K562 (cell line): ENCODE data around the gene ARID5B. TPM values are rescaled to one million over a fixed set of nuclear protein-coding genes. Genes with fewer than 3 reads are reported as not detected.
A peak's percentile ranks its signal among the peaks of the same experiment; 100 is the strongest.

ENCODE experiments used
- ATAC-seq: fragments of 200-7000 bp; cut with Tn5 transposase; 3 replicates; pipeline ENCODE4 v1.9.1; 2020; ENCODE audit warnings: moderate library complexity
- BruUV-seq: library from RNA; stranded (reverse); fragments of 400-500 nt; replicated peaks from 2 replicates; lab custom pipeline; 2021; lab: Mats Ljungman, UMichigan
- CTCF ChIA-PET: fragments of 300-600 bp; formaldehyde crosslinking; extraction: SDS; loops from one replicate; lab custom pipeline; 2021; ENCODE audit warnings: low intra/inter-chr PET ratio; lab: Yijun Ruan, JAX
- POLR2A ChIA-PET: fragments of 300-600, 350-650 bp; sonication (Branson Sonifier 250); formaldehyde crosslinking; extraction: SDS; loops from one replicate; lab custom pipeline; 2021; ENCODE audit warnings: antibody characterized with exemption, inconsistent platforms; lab: Yijun Ruan, JAX
- DNase-seq, 4 experiments: peaks; one replicate each; pipeline versions ENCODE4 v3.0.0 to v3.0.0-alpha.2; 2011 to 2018; ENCODE audit warnings: low spot score in 3 of 4, mixed read lengths in 3 of 4; ENCODE audit errors: extremely low read depth in 1 of 4
- FAIRE-seq: peaks from 2 replicates; lab custom pipeline; 2011; peaks lifted over from hg19 to GRCh38; lab: Jason Lieb, UNC
- H2AFZ ChIP-seq: 2 replicates; pipeline ENCODE4 v1.6.0; 2011; ENCODE audit warnings: low read depth, low read length, control low read depth, inconsistent platforms
- H3K27ac ChIP-seq: fragments of 200-600 bp; 3 replicates; pipeline ENCODE4 v1.8.0; 2011; ENCODE audit warnings: low read depth, mild to moderate bottlenecking, control low read depth, inconsistent platforms, low read length, moderate library complexity, mixed read lengths; ENCODE audit errors: extremely low read depth
- H3K27me3 ChIP-seq, 2 experiments: fragments of 300-600 bp in 1 of 2; 2 replicates in 1 of 2; 3 replicates in 1 of 2; pipeline versions ENCODE4 v1.6.0 to v1.8.0; 2011; ENCODE audit warnings: inconsistent platforms in 2 of 2, low read length in 2 of 2, mild to moderate bottlenecking in 1 of 2, mixed read lengths in 1 of 2, moderate library complexity in 1 of 2; ENCODE audit not compliant: control insufficient read depth in 2 of 2, insufficient read depth in 2 of 2
- H3K36me3 ChIP-seq: fragments of 300-600 bp; 3 replicates; pipeline ENCODE4 v1.8.0; 2011; ENCODE audit warnings: mild to moderate bottlenecking, low read length, inconsistent platforms; ENCODE audit not compliant: control insufficient read depth, insufficient read depth
- H3K4me1 ChIP-seq, 2 experiments: fragments of 200-600 bp in 1 of 2; replicated peaks in 1 of 2; 2 replicates in 1 of 2; 3 replicates in 1 of 2; pipeline versions ENCODE4 v1.5.1 to v1.8.0; 2011; ENCODE audit warnings: inconsistent platforms in 2 of 2, low read length in 2 of 2, mild to moderate bottlenecking in 1 of 2, mixed read lengths in 1 of 2, moderate library complexity in 1 of 2; ENCODE audit not compliant: control insufficient read depth in 2 of 2, insufficient read depth in 2 of 2
- H3K4me2 ChIP-seq: 2 replicates; pipeline ENCODE4 v1.6.1; 2011; ENCODE audit warnings: low read length, control low read depth, inconsistent platforms, mixed read lengths; ENCODE audit not compliant: insufficient read depth
- H3K4me3 ChIP-seq: fragments of 200-600 bp; sonication (generic), shearing (Covaris generic); 2 replicates; pipeline ENCODE4 v1.5.1; 2016; ENCODE audit warnings: control low read depth, inconsistent platforms
- H3K79me2 ChIP-seq: fragments of 200-600 bp; 3 replicates; pipeline ENCODE4 v1.8.0; 2011; ENCODE audit warnings: low read length, inconsistent platforms; ENCODE audit not compliant: control insufficient read depth, insufficient read depth
- H3K9ac ChIP-seq, 2 experiments: 2 replicates each; pipeline versions ENCODE4 v1.6.0 to v1.6.1; 2011; ENCODE audit warnings: low read depth in 2 of 2, low read length in 2 of 2, control low read depth in 1 of 2, inconsistent platforms in 1 of 2, mild to moderate bottlenecking in 1 of 2, mixed read lengths in 1 of 2; ENCODE audit not compliant: insufficient read depth in 1 of 2
- H3K9me1 ChIP-seq: one replicate; pipeline ENCODE4 v1.6.0; 2011; ENCODE audit warnings: inconsistent platforms, mild to moderate bottlenecking, low read length, moderate library complexity; ENCODE audit not compliant: control insufficient read depth, insufficient read depth
- H3K9me3 ChIP-seq: replicated peaks from 2 replicates; pipeline ENCODE4 v1.5.1; 2011; ENCODE audit warnings: low read depth, low read length, inconsistent platforms; ENCODE audit not compliant: control insufficient read depth, insufficient read depth
- H4K20me1 ChIP-seq: replicated peaks from 2 replicates; pipeline ENCODE4 v1.6.1; 2011; ENCODE audit warnings: low read length, inconsistent platforms, mixed read lengths; ENCODE audit not compliant: control insufficient read depth, insufficient read depth
- ARID2 ChIP-seq: fragments of 450-650 bp; IDR thresholded peaks from 2 replicates; pipeline ENCODE4 v1.6.1; 2017; ENCODE audit warnings: antibody characterized with exemption, mild to moderate bottlenecking
- CSDE1 ChIP-seq, 2 experiments: fragments of 450-650 bp; IDR thresholded peaks; 2 replicates each; pipeline ENCODE4 v1.6.1; 2016; ENCODE audit warnings: mild to moderate bottlenecking in 1 of 2
- FOXK2 ChIP-seq, 2 experiments: fragments of 450-650 bp; IDR thresholded peaks in 1 of 2; conservative IDR thresholded peaks in 1 of 2; 2 replicates each; pipeline ENCODE4 v1.6.1; 2016; ENCODE audit warnings: low read depth in 2 of 2, mild to moderate bottlenecking in 1 of 2
- KLF16 ChIP-seq: IDR thresholded peaks from 2 replicates; pipeline ENCODE4 v1.6.1; 2016; ENCODE audit warnings: antibody characterized with exemption
- LARP7 ChIP-seq: fragments of 450-650 bp; IDR thresholded peaks from 2 replicates; pipeline ENCODE4 v1.6.1; 2016
- LEF1 ChIP-seq: fragments of 450-650 bp; IDR thresholded peaks from 2 replicates; pipeline ENCODE4 v1.6.1; 2016; ENCODE audit warnings: mild to moderate bottlenecking
- MTA1 ChIP-seq: fragments of 450-650 bp; IDR thresholded peaks from 2 replicates; pipeline ENCODE4 v1.6.1; 2017; ENCODE audit warnings: borderline replicate concordance
- MTF1 ChIP-seq: fragments of 250-450 bp; sonication (Bioruptor Pico); IDR thresholded peaks from 2 replicates; pipeline ENCODE4 v1.9.0; 2021; ENCODE audit warnings: moderate library complexity, mild to moderate bottlenecking, inconsistent platforms, borderline replicate concordance
- RAD21 ChIP-seq, 2 experiments: fragments of 250-450 bp in 1 of 2; fragments of 450-650 bp in 1 of 2; sonication (Bioruptor Pico) in 1 of 2; formaldehyde crosslinking in 1 of 2; IDR thresholded peaks in 1 of 2; conservative IDR thresholded peaks in 1 of 2; 2 replicates each; pipeline versions ENCODE4 v1.4.0 to v1.8.0; 2020 to 2022; ENCODE audit warnings: mild to moderate bottlenecking in 2 of 2, moderate library complexity in 1 of 2
- RBBP5 ChIP-seq: fragments of 200-600 bp; sonication (generic); IDR thresholded peaks from 2 replicates; pipeline ENCODE4 v1.6.1; 2012; ENCODE audit warnings: borderline replicate concordance, mild to moderate bottlenecking, low read length, control low read depth, inconsistent platforms; ENCODE audit not compliant: insufficient read depth, poor library complexity, severe bottlenecking
- SAP30 ChIP-seq: fragments of 200-600 bp; sonication (generic); IDR thresholded peaks from 2 replicates; pipeline ENCODE4 v1.6.1; 2012; ENCODE audit warnings: borderline replicate concordance, low read depth, mild to moderate bottlenecking, moderate library complexity, low read length, control low read depth, inconsistent platforms; ENCODE audit not compliant: insufficient read depth, poor library complexity, severe bottlenecking
- SNIP1 ChIP-seq: fragments of 450-650 bp; IDR thresholded peaks from 2 replicates; pipeline ENCODE4 v1.7.1; 2017; ENCODE audit warnings: low read depth, mild to moderate bottlenecking
- SOX6 ChIP-seq: fragments of 450-650 bp; IDR thresholded peaks from 2 replicates; pipeline ENCODE4 v1.6.1; 2014; ENCODE audit warnings: mild to moderate bottlenecking
- TSC22D4 ChIP-seq: fragments of 450-650 bp; IDR thresholded peaks from 2 replicates; pipeline ENCODE4 v1.6.1; 2016; ENCODE audit warnings: missing genetic modification characterization, missing biosample characterization, control low read depth
- UBTF ChIP-seq, 2 experiments: IDR thresholded peaks; 2 replicates each; pipeline ENCODE4 v1.6.1; 2012; ENCODE audit warnings: improper control_type of control experiment in 2 of 2, low read depth in 2 of 2, low read length in 2 of 2, borderline replicate concordance in 1 of 2
- ZBTB8A ChIP-seq: fragments of 450-650 bp; IDR thresholded peaks from 2 replicates; pipeline ENCODE4 v1.6.1; 2018; ENCODE audit warnings: mild to moderate bottlenecking, moderate library complexity; ENCODE audit not compliant: partially characterized antibody
- WGBS: fragments of 100-300 bp; shearing (Covaris generic); methylation state at CpG from one replicate; pipeline ENCODE4 v1.1.6; 2016; ENCODE audit warnings: low coverage, mixed read lengths; ENCODE audit not compliant: insufficient coverage; ENCODE audit errors: missing lambda C conversion rate; 5-methylcytosine and 5-hydroxymethylcytosine counted together
- in situ Hi-C: fragments of 300-500 bp; cut with MboI; formaldehyde crosslinking; loops from 4 replicates; pipeline ENCODE4 v1.15.0; 2018; ENCODE audit warnings: inconsistent platforms, mixed read lengths
- intact Hi-C: fragments of 100-400 bp; cut with micrococcal nuclease; formaldehyde crosslinking; loops from 2 replicates; pipeline ENCODE4 v1.14.2; 2022
- polyA plus RNA-seq, 8 experiments: library from polyadenylated mRNA; depleted of rRNA in 4 of 8; stranded (reverse) in 5 of 8; unstranded in 3 of 8; fragments of >200 nt; fragmentation: Nextera tagmentation in 2 of 8; fragmentation: Illumina TruSeq in 1 of 8; extraction: Ambion mirVana in 2 of 8; extraction: Trizol in 1 of 8; gene quantifications; 2 replicates each; pipeline versions ENCODE4 v1.2.1 to v1.2.3, GENCODE V29; 2011 to 2014; ENCODE audit warnings: inconsistent platforms in 1 of 8, missing spikeins in 1 of 8
- total RNA-seq, 7 experiments: library from RNA; depleted of rRNA in 6 of 7; stranded (reverse); fragments of >200 nt in 6 of 7; fragmentation: Illumina TruSeq in 2 of 7; extraction: Trizol in 2 of 7; gene quantifications; 2 replicates each; pipeline versions ENCODE4 v1.2.1 to v1.2.3, GENCODE V29; 2011 to 2021; ENCODE audit warnings: low replicate concordance in 1 of 7

ARID5B gene
- total and polyA plus RNA-seq, 9 of the 15 experiments (the other 6 are each of a cell fraction or from before 2014, with no cell fraction given), result 0.48 to 1.6 (median 0.80) TPM

- peak overlapping the region; percentile 15; the same call in 2 of the 3 replicates for H3K27ac ChIP-seq
- H3K79me2 ChIP-seq, result no peaks in the 10 kb centered on the region
- no peaks in the 10 kb centered on the region for H3K27me3 ChIP-seq
- 2% methylated on average over 22 of the region's 25 CpGs for WGBS
- FAIRE-seq, result peak; percentile 88
- ChIA-PET POLR2A (interaction anchor here (0.6 to 0.9 kb wide), 6 partner anchors 8 to 414 kb away, joined by 3 to 5 read pairs (median 4); no protein-coding TSS in a partner anchor), CTCF (no interaction called here)
- no peaks in the 10 kb centered on the region for H3K9me1 ChIP-seq
- H3K4me2 ChIP-seq, result peak overlapping the region; percentile 98
- peak overlapping the region; percentile 87 for H2AFZ ChIP-seq
- no TSS peak for BruUV-seq
- H4K20me1 ChIP-seq, result no peaks in the 10 kb centered on the region
- peak; percentile 40 to 76 (median 52) for DNase-seq
- peak overlapping the region; percentile 51 for H3K4me3 ChIP-seq
- peaks cover 6 to 17% of the 10 kb centered on the region in 2 experiments for H3K4me1 ChIP-seq
- H3K36me3 ChIP-seq, result no peaks in the 10 kb centered on the region
- in situ Hi-C loops, result no loop called here
- intact Hi-C loops, result loop anchor here (5.0 kb wide), 3 partner anchors 65 to 170 kb away; no protein-coding TSS in a partner anchor
- H3K9ac ChIP-seq, result peak overlapping the region; percentile 66 to 96
- H3K9me3 ChIP-seq, result no peaks in the 10 kb centered on the region
- peak; percentile 67 for ATAC-seq
- TF ChIP-seq RAD21 (CRISPR knock-in tag; conservative IDR thresholded peaks at IDR 0.05 in 1 of 2, IDR thresholded peaks at IDR 0.05 in 1 of 2), result peak; percentile 17 to 67; a peak in 2 of 4 replicates
- peak; percentile 99 for TF ChIP-seq LARP7
- TF ChIP-seq FOXK2 (conservative IDR thresholded peaks at IDR 0.05 in 1 of 2, IDR thresholded peaks at IDR 0.05 in 1 of 2; ENCODE audit: low read depth in 2 of 2), result peak; percentile 30 to 53; a peak in 1 of 4 replicates
- no peak for TF ChIP-seq ZBTB8A
- peak; percentile 45; the same call in 1 of the 2 replicates for TF ChIP-seq SOX6
- no peak for TF ChIP-seq RBBP5
- TF ChIP-seq LEF1, result peak; percentile 71; the same call in 1 of the 2 replicates
- TF ChIP-seq UBTF (IDR thresholded peaks at IDR 0.05; ENCODE audit: borderline replicate concordance in 1 of 2, low read depth in 2 of 2, low read length in 2 of 2), result 0 out of 4 replicates have a peak, but pooled peaks have one; percentile 19 to 49
- TF ChIP-seq ARID2, result 0 out of 2 replicates have a peak, but pooled peaks have one; percentile 32
- 0 out of 2 replicates have a peak, but pooled peaks have one; percentile 60 for TF ChIP-seq TSC22D4 (tag)
- TF ChIP-seq MTA1, result peak; percentile 71; the same call in 1 of the 2 replicates
- peak; percentile 21 for TF ChIP-seq SAP30
- TF ChIP-seq MTF1 (CRISPR knock-in tag), result no peak
- TF ChIP-seq SNIP1, result peak; percentile 62; the same call in 1 of the 2 replicates
- peak; percentile 45 to 78; a peak in 2 of 4 replicates for TF ChIP-seq CSDE1 (IDR thresholded peaks at IDR 0.05)
- 0 out of 2 replicates have a peak, but pooled peaks have one; percentile 9 for TF ChIP-seq KLF16
These were observed 1.1 kb downstream of the ARID5B start for GRCh38 chr10:61902445-61903220.
